GM19043 (cell line): Measurements from ENCODE around the gene APBA3.

Experiments
- ATAC-seq: cut with Tn5 transposase; IDR thresholded peaks from one replicate; pipeline ENCODE4 v1.9.1; 2021; ENCODE audit warnings: low read depth; ENCODE audit not compliant: unreplicated experiment

Gene APBA3

GRCh38 chr19:3761382-3762129, at the start of gene APBA3:
APBA3 (minus strand) TSS chr19:3761692; CDS start chr19:3760264, 1,428 bp downstream.
- no peak for ATAC-seq

- ATAC-seq: no peak
These were observed 49.3 kb upstream of the APBA3 start for GRCh38 chr19:3810708-3811355.

- no peak for ATAC-seq
These were observed 48.6 kb upstream of the APBA3 start for GRCh38 chr19:3809881-3810707.

GRCh38 chr19:3808420-3809143, 47.1 kb upstream of the APBA3 start:
- ATAC-seq: no peak

GRCh38 chr19:3807574-3808354, 46.3 kb upstream of the APBA3 start:
- ATAC-seq: no peak

- no peak for ATAC-seq
These were observed 45.6 kb upstream of the APBA3 start for GRCh38 chr19:3807131-3807480.

GRCh38 chr19:3805859-3806258, 44.4 kb upstream of the APBA3 start:
- no peak for ATAC-seq

- no peak for ATAC-seq
These were observed 42.9 kb upstream of the APBA3 start for GRCh38 chr19:3804429-3804828.

GRCh38 chr19:3803986-3804385, 42.5 kb upstream of the APBA3 start:
- ATAC-seq: no peak

GRCh38 chr19:3803114-3803888, 41.8 kb upstream of the APBA3 start:
- no peak for ATAC-seq

GRCh38 chr19:3801412-3802096, 40.1 kb upstream of the APBA3 start:
- ATAC-seq: no peak

GRCh38 chr19:3800996-3801395, 39.5 kb upstream of the APBA3 start:
- no peak for ATAC-seq

- no peak for ATAC-seq
These were observed 36.6 kb upstream of the APBA3 start for GRCh38 chr19:3798137-3798536.

- ATAC-seq: no peak
These were observed 34.9 kb upstream of the APBA3 start for GRCh38 chr19:3796358-3796757.

GRCh38 chr19:3793799-3794198, 32.3 kb upstream of the APBA3 start:
- no peak for ATAC-seq

GRCh38 chr19:3792114-3792513, 30.6 kb upstream of the APBA3 start:
- no peak for ATAC-seq

GRCh38 chr19:3790941-3791340, 29.4 kb upstream of the APBA3 start:
- no peak for ATAC-seq

- no peak for ATAC-seq
These were observed 28.8 kb upstream of the APBA3 start for GRCh38 chr19:3790209-3790734.
